A549 (cell line): Measurements from ENCODE around the gene SHISA6. TPM values are rescaled to one million over a fixed set of nuclear protein-coding genes. Genes with fewer than 3 reads are reported as not detected.

Source experiments
- ATAC-seq, 2 experiments: fragments of 200-7000 bp in 1 of 2; fragments of >200 bp in 1 of 2; cut with Nextera tagmentation in 1 of 2; cut with Tn5 transposase in 1 of 2; 3 replicates each; pipeline versions ENCODE4 v1.8.0 to v1.9.1; 2018 to 2020; ENCODE audit warnings: mild to moderate bottlenecking in 1 of 2, moderate library complexity in 1 of 2
- CTCF ChIA-PET: fragments of 300-600 bp; sonication (Branson Sonifier 250); formaldehyde crosslinking; extraction: SDS; loops from one replicate; lab custom pipeline; 2021; ENCODE audit warnings: antibody characterized with exemption, inconsistent platforms; lab: Yijun Ruan, JAX
- POLR2A ChIA-PET: fragments of 350-600 bp; formaldehyde crosslinking; extraction: SDS; loops from one replicate; lab custom pipeline; 2021; ENCODE audit warnings: antibody characterized with exemption, inconsistent platforms; lab: Yijun Ruan, JAX
- DNase-seq, 2 experiments: peaks; one replicate each; pipeline versions ENCODE4 v3.0.0 to v3.0.0-alpha.2; 2011 to 2016; ENCODE audit warnings: low read depth in 1 of 2, low spot score in 1 of 2
- FAIRE-seq: peaks from 2 replicates; lab custom pipeline; 2011; peaks lifted over from hg19 to GRCh38; lab: Jason Lieb, UNC
- H3K27ac ChIP-seq, 2 experiments: fragments of >200 bp; sonication (Bioruptor Twin); formaldehyde crosslinking; 3 replicates each; pipeline ENCODE4 v1.5.1; 2016 to 2017
- H3K4me1 ChIP-seq: fragments of >200 bp; sonication (Bioruptor Twin); formaldehyde crosslinking; 3 replicates; pipeline ENCODE4 v1.6.1; 2016
- H3K4me2 ChIP-seq: fragments of >200 bp; sonication (Bioruptor Twin); formaldehyde crosslinking; 3 replicates; pipeline ENCODE4 v1.6.1; 2016
- H3K4me3 ChIP-seq: fragments of >200 bp; sonication (Bioruptor Twin); formaldehyde crosslinking; 3 replicates; pipeline ENCODE4 v1.5.1; 2016
- H3K9me3 ChIP-seq: fragments of >200 bp; sonication (Bioruptor Twin); formaldehyde crosslinking; 3 replicates; pipeline ENCODE4 v1.6.1; 2016
- ATOH8 ChIP-seq: fragments of 250-450 bp; sonication (Bioruptor Pico); IDR thresholded peaks from 2 replicates; pipeline ENCODE4 v1.5.0; 2020; ENCODE audit warnings: low read depth, mild to moderate bottlenecking, moderate library complexity
- CBX2 ChIP-seq: fragments of 200-600 bp; sonication (generic); IDR thresholded peaks from 2 replicates; pipeline ENCODE4 v1.6.1; 2016; ENCODE audit warnings: low read depth, mild to moderate bottlenecking, borderline replicate concordance
- CBX8 ChIP-seq: fragments of 200-600 bp; sonication (generic); IDR thresholded peaks from 2 replicates; pipeline ENCODE4 v1.6.1; 2016
- CEBPB ChIP-seq, 2 experiments: fragments of >200 bp in 1 of 2; sonication (Bioruptor Twin) in 1 of 2; formaldehyde crosslinking in 1 of 2; IDR thresholded peaks; 2 replicates each; pipeline ENCODE4 v1.6.1; 2012 to 2016
- CHD2 ChIP-seq: fragments of 150-350 bp; IDR thresholded peaks from 2 replicates; pipeline ENCODE4 v1.6.1; 2014; ENCODE audit warnings: low read length; ENCODE audit not compliant: partially characterized antibody
- CHD4 ChIP-seq: fragments of 200-600 bp; sonication (generic); IDR thresholded peaks from 2 replicates; pipeline ENCODE4 v1.6.1; 2016; ENCODE audit warnings: antibody characterized with exemption, mild to moderate bottlenecking, borderline replicate concordance
- E2F6 ChIP-seq: IDR thresholded peaks from 2 replicates; pipeline ENCODE4 v1.6.1; 2012; ENCODE audit warnings: low read depth, borderline replicate concordance
- EHF ChIP-seq: fragments of 250-450 bp; sonication (Bioruptor Pico); IDR thresholded peaks from 2 replicates; pipeline ENCODE4 v1.5.0; 2020; ENCODE audit warnings: mild to moderate bottlenecking
- EHMT2 ChIP-seq: fragments of 200-600 bp; sonication (generic); IDR thresholded peaks from 2 replicates; pipeline ENCODE4 v1.6.1; 2016; ENCODE audit warnings: antibody characterized with exemption, low read depth, mild to moderate bottlenecking, moderate library complexity
- FOSL2 ChIP-seq, 2 experiments: fragments of 450-650 bp in 1 of 2; fragments of >200 bp in 1 of 2; sonication (Bioruptor Twin) in 1 of 2; formaldehyde crosslinking; IDR thresholded peaks; 2 replicates each; pipeline versions ENCODE4 v1.5.0 to v1.6.1; 2016 to 2020; ENCODE audit warnings: mild to moderate bottlenecking in 1 of 2, moderate library complexity in 1 of 2
- HDAC2 ChIP-seq: fragments of 200-600 bp; sonication (generic); IDR thresholded peaks from 2 replicates; pipeline ENCODE4 v1.6.1; 2016
- HEYL ChIP-seq: fragments of 250-450 bp; sonication (Bioruptor Pico); IDR thresholded peaks from 2 replicates; pipeline ENCODE4 v1.8.0; 2021; ENCODE audit warnings: mild to moderate bottlenecking, moderate library complexity
- JUN ChIP-seq, 2 experiments: fragments of >200 bp; sonication (Bioruptor Twin); formaldehyde crosslinking; IDR thresholded peaks; 2 replicates in 1 of 2; 3 replicates in 1 of 2; pipeline ENCODE4 v1.6.1; 2016 to 2017
- KDM5A ChIP-seq: fragments of 200-600 bp; sonication (generic); IDR thresholded peaks from 2 replicates; pipeline ENCODE4 v1.6.1; 2016; ENCODE audit warnings: antibody characterized with exemption, mild to moderate bottlenecking
- MAFK ChIP-seq: fragments of 450-650 bp; IDR thresholded peaks from 2 replicates; pipeline ENCODE4 v1.6.1; 2014; ENCODE audit not compliant: partially characterized antibody
- PHF8 ChIP-seq: fragments of 200-600 bp; sonication (generic); IDR thresholded peaks from 2 replicates; pipeline ENCODE4 v1.6.1; 2016; ENCODE audit warnings: low read depth, mild to moderate bottlenecking, antibody characterized with exemption, moderate library complexity, borderline replicate concordance
- RFX5 ChIP-seq: fragments of 450-650 bp; IDR thresholded peaks from 2 replicates; pipeline ENCODE4 v1.7.1; 2014; ENCODE audit warnings: antibody characterized with exemption, mild to moderate bottlenecking, moderate library complexity
- RNF2 ChIP-seq: fragments of 200-600 bp; sonication (generic); IDR thresholded peaks from 2 replicates; pipeline ENCODE4 v1.6.1; 2016; ENCODE audit warnings: low read depth, mild to moderate bottlenecking, antibody characterized with exemption, moderate library complexity, borderline replicate concordance
- SREBF2 ChIP-seq: fragments of 450-650 bp; IDR thresholded peaks from 2 replicates; pipeline ENCODE4 v1.6.1; 2014; ENCODE audit warnings: mild to moderate bottlenecking, moderate library complexity
- ZC3H11A ChIP-seq: fragments of 450-650 bp; IDR thresholded peaks from 2 replicates; pipeline ENCODE4 v1.6.1; 2014; ENCODE audit warnings: antibody characterized with exemption, mild to moderate bottlenecking
- ZNF302 ChIP-seq: fragments of 250-450 bp; sonication (Bioruptor Pico); IDR thresholded peaks from 2 replicates; pipeline ENCODE4 v1.9.0; 2021; ENCODE audit warnings: inconsistent platforms, mild to moderate bottlenecking, moderate library complexity
- WGBS: methylation state at CpG from one replicate; pipeline ENCODE4 v1.1.6; 2017; ENCODE audit errors: missing lambda C conversion rate; 5-methylcytosine and 5-hydroxymethylcytosine counted together
- polyA plus RNA-seq, 4 experiments: library from polyadenylated mRNA; depleted of rRNA in 3 of 4; stranded (reverse); fragments of >200 nt; fragmentation: RNase III in 1 of 4; extraction: RNeasy Plus Mini Kit Qiagen cat#74134 plus additional on column Dnase treatment in 1 of 4; gene quantifications; 2 replicates in 3 of 4; 3 replicates in 1 of 4; pipeline ENCODE4 v1.2.3, GENCODE V29; 2011 to 2017

Gene SHISA6
- polyA plus RNA-seq, 2 of the 4 experiments (the other 2 are of a cell fraction) = not detected

GRCh38 chr17:11545696-11546095 is 304.7 kb downstream of the SHISA6 start:
- Histone ChIP-seq H3K4me2 (no peak overlapping the region), H3K27ac (no peak overlapping the region), H3K9me3 (peaks cover 3% of the 10 kb centered on the region; the same call in 1 of the 3 replicates), H3K4me3 (no peak overlapping the region), H3K4me1 (no peaks in the 10 kb centered on the region)
- ChIA-PET CTCF (no interaction called here), POLR2A (no interaction called here)
- WGBS = 0% methylated on average over 3 of the region's 3 CpGs
- FAIRE-seq (no peak), ATAC-seq (no peak), DNase-seq (no peak)
- no peak for TF ChIP-seq HEYL (CRISPR knock-in tag)
- no peak for TF ChIP-seq E2F6

- POLR2A ChIA-PET = no interaction called here
- H3K4me1 ChIP-seq = no peaks in the 10 kb centered on the region
- TF ChIP-seq CBX2 (no peak), PHF8 (no peak)
- TF ChIP-seq, all 56 proteins: peak for 0
- ATAC-seq = no peak
- CTCF ChIA-PET = no interaction called here
- no peak for DNase-seq
- 37% methylated on average over 4 of the region's 4 CpGs for WGBS
- FAIRE-seq = no peak
- Histone ChIP-seq H3K9me3 (no peaks in the 10 kb centered on the region), H3K4me3 (no peak overlapping the region), H3K4me2 (no peak overlapping the region), H3K27ac (no peak overlapping the region)
Measured at GRCh38 chr17:11547853-11548252, 306.8 kb downstream of the SHISA6 start.

GRCh38 chr17:11548398-11548797 is 307.4 kb downstream of the SHISA6 start:
- Histone ChIP-seq H3K9me3 (no peaks in the 10 kb centered on the region), H3K4me3 (no peak overlapping the region), H3K4me2 (no peak overlapping the region), H3K27ac (no peak overlapping the region), H3K4me1 (no peaks in the 10 kb centered on the region)
- POLR2A ChIA-PET = no interaction called here
- DNase-seq (no peak), FAIRE-seq (no peak), ATAC-seq (no peak)
- CTCF ChIA-PET = no interaction called here
- 20% methylated on average over 2 of the region's 2 CpGs for WGBS
- TF ChIP-seq MAFK (no peak), KDM5A (no peak), PHF8 (no peak), CHD2 (no peak), EHMT2 (no peak), CHD4 (no peak), RNF2 (no peak), ZC3H11A (no peak), HDAC2 (no peak), ATOH8 (CRISPR knock-in tag) (no peak), EHF (CRISPR knock-in tag) (no peak), RFX5 (no peak), ZNF302 (no peak), CBX2 (no peak), FOSL2 (IDR thresholded peaks at IDR 0.05) (no peak), FOSL2 (CRISPR knock-in tag; IDR thresholded peaks at IDR 0.05) (no peak), CEBPB (IDR thresholded peaks at IDR 0.05) (no peak), SREBF2 (no peak), E2F6 (no peak), JUN (IDR thresholded peaks at IDR 0.05) (no peak), CBX8 (no peak)
